Gastrocnemius medialis (tissue), 4 donors: ENCODE measurements around the gene HGS.
A peak's percentile ranks its signal among the peaks of the same experiment; 100 is the strongest.

Source experiments
- CTCF ChIP-seq, 5 experiments: fragments of 450-650 bp in 3 of 5; fragments of 200-600 bp in 2 of 5; sonication (generic) in 2 of 5; IDR thresholded peaks in 4 of 5; conservative IDR thresholded peaks in 1 of 5; 1 replicate in 4 of 5; 2 replicates in 1 of 5; pipeline ENCODE4 v1.5.1; 2016 to 2019; ENCODE audit warnings: antibody characterized with exemption in 5 of 5, mild to moderate bottlenecking in 3 of 5, moderate library complexity in 3 of 5
- POLR2A ChIP-seq, 2 donors: fragments of 450-650 bp; IDR thresholded peaks; one replicate each; pipeline ENCODE4 v1.6.1; 2017; ENCODE audit warnings: antibody characterized with exemption in 2 of 2, mild to moderate bottlenecking in 2 of 2, moderate library complexity in 2 of 2

- peak in 2 of 5 experiments; percentile 22 to 25 for TF ChIP-seq CTCF (IDR thresholded peaks at IDR 0.05 in 4 of 5, conservative IDR thresholded peaks at IDR 0.05 in 1 of 5)
- peak; percentile 97 to 99 for TF ChIP-seq POLR2A (IDR thresholded peaks at IDR 0.05)
These were observed 47.1 kb upstream of the HGS start, which contains the start of the genes NPLOC4 and TSPAN10 for GRCh38 chr17:81636505-81637288.
